ENCODE data around the gene GATA5.

- TF ChIP-seq MAX (IDR thresholded peaks at IDR 0.05): no peak
- no peak for TF ChIP-seq EZH2 (IDR thresholded peaks at IDR 0.05)
- TF ChIP-seq REST (IDR thresholded peaks at IDR 0.05; ENCODE audit: low read depth): no peak
- TF ChIP-seq, protein P1, sequence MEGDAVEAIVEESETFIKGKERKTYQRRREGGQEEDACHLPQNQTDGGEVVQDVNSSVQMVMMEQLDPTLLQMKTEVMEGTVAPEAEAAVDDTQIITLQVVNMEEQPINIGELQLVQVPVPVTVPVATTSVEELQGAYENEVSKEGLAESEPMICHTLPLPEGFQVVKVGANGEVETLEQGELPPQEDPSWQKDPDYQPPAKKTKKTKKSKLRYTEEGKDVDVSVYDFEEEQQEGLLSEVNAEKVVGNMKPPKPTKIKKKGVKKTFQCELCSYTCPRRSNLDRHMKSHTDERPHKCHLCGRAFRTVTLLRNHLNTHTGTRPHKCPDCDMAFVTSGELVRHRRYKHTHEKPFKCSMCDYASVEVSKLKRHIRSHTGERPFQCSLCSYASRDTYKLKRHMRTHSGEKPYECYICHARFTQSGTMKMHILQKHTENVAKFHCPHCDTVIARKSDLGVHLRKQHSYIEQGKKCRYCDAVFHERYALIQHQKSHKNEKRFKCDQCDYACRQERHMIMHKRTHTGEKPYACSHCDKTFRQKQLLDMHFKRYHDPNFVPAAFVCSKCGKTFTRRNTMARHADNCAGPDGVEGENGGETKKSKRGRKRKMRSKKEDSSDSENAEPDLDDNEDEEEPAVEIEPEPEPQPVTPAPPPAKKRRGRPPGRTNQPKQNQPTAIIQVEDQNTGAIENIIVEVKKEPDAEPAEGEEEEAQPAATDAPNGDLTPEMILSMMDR (IDR thresholded peaks at IDR 0.05 in 2 of 3, conservative IDR thresholded peaks at IDR 0.05 in 1 of 3; ENCODE audit: borderline replicate concordance in 1 of 3, insufficient read depth in 1 of 3, low read depth in 2 of 3, low read length in 2 of 3): no peak
- no peak for TF ChIP-seq CBX3 (IDR thresholded peaks at IDR 0.05; ENCODE audit: low read depth)
- TF ChIP-seq POLR2A (IDR thresholded peaks at IDR 0.05; ENCODE audit: borderline replicate concordance, extremely low read depth, insufficient read depth, insufficient read length): no peak
- TF ChIP-seq EZH2phosphoT487 (IDR thresholded peaks at IDR 0.05; ENCODE audit: borderline replicate concordance): no peak
- no peak for TF ChIP-seq ATF3 (IDR thresholded peaks at IDR 0.05)
- no peak for TF ChIP-seq JUND (IDR thresholded peaks at IDR 0.05)
- no peak for TF ChIP-seq SP1 (IDR thresholded peaks at IDR 0.05; ENCODE audit: low read depth)
- no peak for TF ChIP-seq SIN3A (IDR thresholded peaks at IDR 0.05; ENCODE audit: low read depth)
- no peak for TF ChIP-seq RAD21 (IDR thresholded peaks at IDR 0.05; ENCODE audit: low read depth)
- no peak for TF ChIP-seq EGR1 (IDR thresholded peaks at IDR 0.05; ENCODE audit: low read depth)
- no peak for TF ChIP-seq ELF1 (IDR thresholded peaks at IDR 0.05; ENCODE audit: borderline replicate concordance, low read depth)
Observed at GRCh38 chr20:62466806-62467537, 8.8 kb downstream of the GATA5 start.
